GDM1 (cell line): ENCODE measurements around the gene NR4A1.
"Not testable (repeated sequence)": the region's sequence is repeated elsewhere in the genome, so short reads cannot be mapped to it uniquely, and the experiment has no call there.

Source experiments
- DNase-seq: peaks from one replicate; lab custom pipeline; 2025; lab: John Stamatoyannopoulos, UW

NR4A1 gene

DNA sequence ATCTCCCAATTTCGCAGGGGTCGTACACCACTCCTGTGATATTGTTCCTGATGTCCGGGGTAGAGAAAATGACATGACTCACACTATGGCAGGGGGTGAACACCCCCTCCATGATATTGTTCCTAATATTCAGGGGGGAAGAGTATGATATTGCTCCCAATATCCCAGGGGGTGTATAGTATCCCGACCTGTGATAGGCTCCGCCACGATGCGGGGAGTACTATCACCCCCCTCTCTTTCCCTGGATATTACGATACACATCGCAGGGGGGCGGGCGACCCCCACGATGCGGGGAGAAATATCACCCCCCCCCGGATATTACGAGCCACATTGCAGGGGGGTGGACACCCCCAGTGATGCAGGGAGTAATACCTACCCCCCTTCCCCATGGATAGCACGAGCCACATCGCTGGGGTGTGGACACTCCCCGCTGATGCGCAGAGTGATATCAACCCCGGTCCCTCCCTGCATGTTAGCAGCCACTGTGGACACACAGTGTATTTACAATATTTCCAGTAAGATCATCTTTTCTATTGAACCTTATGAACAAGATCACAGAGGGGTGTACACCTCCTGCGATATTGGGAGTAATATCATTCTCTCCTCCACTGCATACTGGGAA lies 45.9 kb downstream of the NR4A1 start:
- no peak for DNase-seq

- DNase-seq = not testable (repeated sequence)
Observed at GRCh38 chr12:52104431-52105089, 53.3 kb downstream of the NR4A1 start.
